HG03045 (cell line): ENCODE data around the gene NRG3.

Experiments used
- ATAC-seq: cut with Tn5 transposase; IDR thresholded peaks from one replicate; pipeline ENCODE4 v1.9.1; 2021; ENCODE audit warnings: mild to moderate bottlenecking, moderate library complexity; ENCODE audit not compliant: unreplicated experiment

Gene NRG3

DNA sequence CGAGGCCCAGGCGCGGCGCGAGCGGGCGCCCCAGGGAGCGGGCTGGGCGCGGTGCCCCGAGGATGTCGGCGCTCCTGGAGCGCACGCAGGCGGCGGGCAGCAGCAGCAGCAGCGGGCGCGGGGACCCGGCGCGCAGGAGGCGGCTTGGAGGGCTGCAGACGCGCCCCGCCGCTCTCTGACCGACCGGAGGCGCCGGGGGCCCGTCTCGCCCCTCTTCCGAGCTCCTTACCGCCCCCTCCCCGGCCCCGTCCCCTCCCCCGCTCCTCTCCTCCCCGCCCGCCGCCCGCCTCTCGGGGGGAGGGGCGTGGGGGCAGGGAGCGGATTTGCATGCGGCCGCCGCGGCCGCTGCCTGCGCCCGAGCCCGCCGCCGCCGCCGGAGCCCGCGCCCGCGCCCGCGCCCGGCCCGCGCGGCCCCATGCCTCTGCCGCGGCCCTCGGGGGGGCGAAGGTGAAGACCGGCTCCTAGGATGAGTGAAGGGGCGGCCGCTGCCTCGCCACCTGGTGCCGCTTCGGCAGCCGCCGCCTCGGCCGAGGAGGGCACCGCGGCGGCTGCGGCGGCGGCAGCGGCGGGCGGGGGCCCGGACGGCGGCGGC lies at the start of gene NRG3:
Gene NRG3, plus strand, starts transcription at position 320 of the 592 bp plus-strand sequence.
- no peak for ATAC-seq

DNA sequence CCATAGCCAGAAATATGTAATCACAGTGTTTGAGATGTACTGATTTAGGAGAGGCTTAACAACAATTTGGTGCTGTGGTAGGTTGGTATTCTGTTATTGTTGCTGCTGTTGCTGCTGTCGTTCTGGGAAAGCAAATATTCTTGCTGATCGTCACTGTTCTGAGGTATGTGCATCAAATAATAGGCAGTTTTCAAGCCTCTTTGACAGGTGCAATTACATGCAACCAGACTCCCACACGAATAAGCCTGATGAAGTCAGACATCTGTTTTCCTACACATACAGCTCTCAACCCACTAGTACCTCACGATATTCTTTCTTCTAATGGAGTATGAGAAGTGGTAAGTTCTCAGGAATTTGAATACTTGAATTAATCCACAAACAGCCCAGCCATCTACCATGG lies 46.7 kb upstream of the NRG3 start:
- ATAC-seq = no peak

DNA sequence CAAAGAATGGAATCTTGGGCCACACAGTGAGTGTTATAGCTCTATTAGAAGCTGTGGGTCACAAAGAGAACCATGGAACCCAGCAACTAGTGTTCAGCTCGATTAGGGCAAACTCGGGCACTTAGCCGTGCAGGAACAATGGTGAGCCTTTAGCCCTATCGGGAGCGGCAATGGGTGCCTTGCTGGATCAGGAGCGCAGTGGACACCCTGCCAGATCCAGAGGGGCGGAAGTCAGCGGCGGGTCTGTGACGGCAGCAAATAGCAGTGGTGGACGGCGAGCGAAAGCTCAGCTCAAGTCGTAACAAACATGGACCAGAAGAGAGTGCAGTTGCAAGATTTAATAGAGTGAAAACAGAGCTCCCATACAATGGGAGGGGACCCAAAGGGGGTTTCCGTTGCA lies 43.9 kb upstream of the NRG3 start:
- no peak for ATAC-seq

- ATAC-seq = no peak
These were observed 36.0 kb upstream of the NRG3 start for GRCh38 chr10:81838950-81839349.

GRCh38 chr10:81843042-81843441 lies 32.0 kb upstream of the NRG3 start:
- no peak for ATAC-seq

DNA sequence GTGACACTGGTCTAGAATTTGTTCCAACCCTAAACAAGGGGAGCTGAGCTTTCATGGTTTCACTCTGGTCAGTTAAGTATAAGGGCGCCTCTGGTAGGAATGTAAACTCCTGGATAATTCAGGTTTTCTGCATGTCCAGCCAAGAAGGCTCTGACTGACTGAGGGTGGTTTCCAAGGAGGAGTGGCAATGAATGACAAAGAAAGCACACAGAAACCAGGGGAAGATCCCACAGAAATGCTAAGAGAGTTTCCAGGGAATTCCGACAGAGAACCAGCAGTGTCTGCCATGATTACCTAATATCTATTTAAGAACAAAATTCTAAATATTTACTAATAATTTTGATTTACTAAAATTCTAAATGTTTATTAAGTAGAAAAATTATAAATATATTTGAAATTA lies 27.3 kb upstream of the NRG3 start:
- no peak for ATAC-seq

DNA sequence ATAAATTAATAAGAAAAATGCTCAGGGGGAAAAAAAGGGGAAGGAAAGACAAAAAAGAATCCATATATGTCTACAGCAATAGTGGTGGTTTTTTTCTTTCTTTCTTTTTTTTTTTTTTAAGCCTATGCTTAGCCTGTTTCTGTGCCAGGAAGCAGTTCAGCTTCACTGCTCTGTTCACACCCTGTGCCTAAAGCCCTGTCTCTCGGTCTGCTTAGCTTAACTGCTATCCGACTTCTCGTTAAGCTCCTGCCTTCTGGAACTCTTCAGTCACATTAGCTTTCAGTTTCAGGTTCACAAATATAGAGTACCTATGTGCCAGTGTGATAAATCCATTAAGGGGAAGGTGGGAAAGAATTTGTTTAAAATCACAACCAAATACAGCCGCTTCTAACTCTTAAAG lies 26.5 kb upstream of the NRG3 start:
- ATAC-seq = no peak

DNA sequence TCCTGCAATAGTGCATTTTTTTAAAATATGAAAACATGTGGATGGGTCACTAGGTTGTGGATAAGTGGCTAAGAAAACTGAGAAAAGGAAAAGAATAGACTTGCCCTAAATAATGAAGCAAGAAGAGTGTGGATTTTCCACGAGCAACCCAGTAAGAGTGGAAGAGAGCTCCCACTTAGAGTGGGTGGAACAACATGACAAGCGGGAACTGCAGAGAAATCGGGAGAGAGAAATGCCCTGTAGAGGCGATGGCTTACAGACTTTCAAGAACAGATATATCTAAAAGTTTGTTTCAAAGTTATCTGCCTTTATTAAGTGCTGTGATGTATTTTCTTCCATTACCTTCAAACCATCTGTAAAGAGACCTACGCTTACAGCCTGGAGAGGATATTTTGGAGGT lies 26.1 kb upstream of the NRG3 start:
- no peak for ATAC-seq

DNA sequence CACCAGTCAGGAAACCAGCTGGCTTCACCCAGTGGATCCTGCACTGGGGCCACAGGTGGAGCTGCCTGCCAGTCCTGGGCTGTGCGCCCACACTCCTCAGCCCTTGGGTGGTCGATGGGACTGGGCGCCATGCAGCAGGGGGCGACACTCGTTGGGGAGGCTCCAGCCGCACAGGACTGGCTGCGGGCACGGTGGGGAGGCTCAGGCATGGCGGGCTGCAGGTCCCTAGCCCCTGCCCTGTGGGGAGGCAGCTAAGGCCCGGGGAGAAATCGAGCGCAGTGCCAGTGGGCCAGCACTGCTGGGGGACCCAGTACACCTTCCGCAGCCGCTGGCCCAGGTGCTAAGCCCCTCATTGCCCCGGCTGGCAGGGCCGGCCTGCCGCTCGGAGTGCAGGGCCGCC lies 12.4 kb upstream of the NRG3 start:
- ATAC-seq = no peak

- ATAC-seq = no peak
These were observed 11.2 kb upstream of the NRG3 start for GRCh38 chr10:81863771-81864170.

DNA sequence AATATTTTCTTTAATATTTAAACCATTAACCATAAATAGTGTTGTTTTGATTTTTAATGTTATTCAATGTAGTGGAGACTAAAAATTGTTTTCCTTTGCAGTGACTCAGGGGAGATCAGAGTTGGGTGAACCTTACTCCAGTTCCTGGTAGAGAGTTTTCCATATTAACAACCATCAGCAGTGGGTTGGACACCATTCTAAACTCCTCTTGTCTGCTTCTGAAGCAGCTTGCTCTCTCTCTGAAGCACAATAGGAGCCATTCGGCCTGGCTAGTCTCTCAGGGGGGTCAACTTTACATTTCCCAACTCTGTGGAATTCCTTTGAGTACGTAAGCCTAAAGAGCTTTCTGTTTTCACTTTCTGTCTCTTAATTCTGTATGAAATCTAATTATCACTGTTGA lies 9.4 kb upstream of the NRG3 start:
- no peak for ATAC-seq

DNA sequence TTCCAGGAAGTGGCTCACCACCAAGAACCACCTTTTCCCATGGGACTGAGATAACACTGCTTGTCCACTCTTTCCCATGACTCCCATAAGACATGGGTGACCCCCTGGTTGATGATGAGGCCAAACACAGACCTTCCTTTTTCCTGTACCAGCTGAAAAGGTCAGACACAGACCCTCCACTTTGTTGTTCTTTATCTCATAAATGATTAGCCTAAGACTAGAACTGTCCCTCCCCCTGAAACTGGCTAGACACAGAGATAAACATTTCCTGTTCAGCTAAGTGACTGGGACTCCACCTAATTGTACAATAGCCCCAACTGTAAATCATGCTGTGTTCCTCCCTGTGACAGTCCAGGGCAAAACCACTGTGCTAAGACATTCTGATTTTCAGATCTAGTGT lies 8.2 kb upstream of the NRG3 start:
- ATAC-seq = no peak

DNA sequence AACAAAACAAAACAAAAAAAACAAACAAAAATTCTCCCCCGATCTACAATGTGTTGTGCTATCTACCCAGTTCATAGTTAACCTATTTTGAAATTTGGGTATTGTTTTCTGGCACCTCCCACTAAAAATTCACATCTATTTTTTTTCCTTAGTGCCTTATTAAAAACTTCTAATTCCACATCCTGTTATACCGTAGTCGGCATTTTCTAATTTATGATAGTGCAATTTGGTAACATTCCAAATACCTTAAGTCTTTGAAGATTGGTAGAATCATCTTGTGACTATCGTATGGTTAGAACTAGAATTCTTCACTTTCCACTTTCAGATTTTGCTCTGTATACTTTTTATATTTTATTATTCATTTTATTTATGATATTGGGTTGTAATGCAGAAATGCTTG lies 4.5 kb upstream of the NRG3 start:
- no peak for ATAC-seq

- ATAC-seq = no peak
These were observed 3.4 kb upstream of the NRG3 start for GRCh38 chr10:81871558-81871957.

DNA sequence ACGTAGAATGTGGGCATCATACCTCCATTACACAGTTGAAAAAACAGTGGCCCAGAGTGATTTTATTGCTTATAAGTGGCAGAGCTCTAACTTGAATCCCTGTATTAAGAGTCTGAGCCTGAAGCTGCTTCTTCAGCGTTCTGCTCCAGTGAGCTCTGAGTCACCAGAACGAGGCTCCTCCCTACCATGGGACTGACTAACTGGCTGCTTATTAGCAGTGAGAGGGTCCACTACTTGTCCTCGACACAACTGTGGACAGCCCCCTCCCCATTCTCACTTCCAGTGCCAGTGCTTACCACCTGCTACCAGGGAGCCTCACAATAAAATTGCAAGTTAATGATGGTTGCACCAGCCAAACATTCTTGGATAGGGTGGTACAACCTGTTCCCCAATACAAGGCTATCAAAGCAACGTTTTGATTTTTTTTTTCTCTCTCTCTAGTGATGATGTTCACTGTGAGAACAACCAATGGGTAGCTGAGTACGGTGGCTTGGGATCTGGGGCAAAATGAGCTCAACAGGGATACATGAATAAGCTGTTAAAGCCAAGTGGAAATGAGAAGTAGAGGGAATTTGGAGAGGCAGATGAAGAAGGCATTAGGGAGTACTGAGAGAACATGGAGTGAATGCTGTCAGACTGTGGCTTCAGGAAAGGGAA lies 2.7 kb upstream of the NRG3 start:
- no peak for ATAC-seq

GRCh38 chr10:81873231-81873931 lies 1.6 kb upstream of the NRG3 start:
- ATAC-seq = no peak

GRCh38 chr10:81873932-81874816 lies 820 bp upstream of the NRG3 start:
- ATAC-seq = no peak

- no peak for ATAC-seq
These were observed 666 bp downstream of the NRG3 start for GRCh38 chr10:81875467-81876252.

GRCh38 chr10:81876253-81877077 lies 1.5 kb downstream of the NRG3 start:
- no peak for ATAC-seq

DNA sequence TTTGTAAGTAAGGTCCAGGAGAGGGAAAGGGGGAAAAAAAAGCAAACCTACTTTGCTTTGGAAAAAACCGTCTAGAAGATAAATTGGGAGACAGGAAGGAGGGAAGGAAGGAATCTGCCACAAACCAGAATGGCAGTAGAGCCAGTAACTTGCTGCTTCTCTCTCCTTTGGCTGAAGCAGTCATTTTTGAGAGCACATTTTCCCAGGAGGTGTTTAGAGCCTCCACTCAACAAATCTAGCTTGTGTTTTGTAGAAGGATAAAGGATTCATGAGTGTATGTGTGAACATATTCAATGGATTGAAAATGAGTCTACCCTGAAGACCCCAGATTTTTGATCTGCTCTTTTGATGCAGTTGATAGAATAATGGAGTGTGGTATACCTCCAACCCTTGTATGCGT lies 2.6 kb downstream of the NRG3 start:
- no peak for ATAC-seq
